IMR-90 (cell line): ENCODE results near the gene FAIM2.

Experiments
- BHLHE40 ChIP-seq: fragments of 150-350 bp; IDR thresholded peaks from 2 replicates; pipeline ENCODE4 v1.6.1; 2016; ENCODE audit warnings: mild to moderate bottlenecking, low read depth, low read length
- CEBPB ChIP-seq: IDR thresholded peaks from 2 replicates; pipeline ENCODE4 v1.6.1; 2012; ENCODE audit warnings: low read depth, low read length, improper control_type of control experiment
- CHD1 ChIP-seq: IDR thresholded peaks from 2 replicates; pipeline ENCODE4 v1.6.1; 2012; ENCODE audit warnings: low read depth, low read length, improper control_type of control experiment
- MAZ ChIP-seq: IDR thresholded peaks from 2 replicates; pipeline ENCODE4 v1.6.1; 2012; ENCODE audit warnings: low read depth, mild to moderate bottlenecking, low read length, improper control_type of control experiment, moderate library complexity, borderline replicate concordance
- NFE2L2 ChIP-seq: fragments of 150-350 bp; IDR thresholded peaks from 2 replicates; pipeline ENCODE4 v1.6.1; 2016; ENCODE audit warnings: low read depth, mild to moderate bottlenecking, low read length
- POLR2A ChIP-seq: IDR thresholded peaks from 2 replicates; pipeline ENCODE4 v1.6.1; 2012; ENCODE audit warnings: mild to moderate bottlenecking, low read depth, low read length
- RAD21 ChIP-seq: IDR thresholded peaks from 2 replicates; pipeline ENCODE4 v1.6.1; 2012; ENCODE audit warnings: low read length, improper control_type of control experiment
- RCOR1 ChIP-seq: IDR thresholded peaks from 2 replicates; pipeline ENCODE4 v1.6.1; 2012; ENCODE audit warnings: mild to moderate bottlenecking, low read length, improper control_type of control experiment; ENCODE audit not compliant: insufficient replicate concordance
- RFX5 ChIP-seq: IDR thresholded peaks from 2 replicates; pipeline ENCODE4 v1.8.0; 2012; ENCODE audit warnings: low read depth, mild to moderate bottlenecking, low read length, moderate library complexity
- SMC3 ChIP-seq: fragments of 150-350 bp; IDR thresholded peaks from 2 replicates; pipeline ENCODE4 v1.6.1; 2016; ENCODE audit warnings: low read depth, mild to moderate bottlenecking, antibody characterized with exemption, low read length, moderate library complexity
- TF ChIP-seq, protein P1 (sequence below): conservative IDR thresholded peaks from 2 replicates; pipeline ENCODE4 v1.5.1; 2012; ENCODE audit warnings: mild to moderate bottlenecking, low read depth, low read length, improper control_type of control experiment
- TF ChIP-seq, protein P2 (sequence below): fragments of 150-350 bp; IDR thresholded peaks from 2 replicates; pipeline ENCODE4 v1.6.1; 2016; ENCODE audit warnings: low read depth, mild to moderate bottlenecking, low read length, moderate library complexity, borderline replicate concordance
- TF ChIP-seq, protein P3 (sequence below): fragments of 150-350 bp; IDR thresholded peaks from 2 replicates; pipeline ENCODE4 v1.6.1; 2017; ENCODE audit warnings: mild to moderate bottlenecking, antibody characterized with exemption, low read length, low read depth

DNA sequence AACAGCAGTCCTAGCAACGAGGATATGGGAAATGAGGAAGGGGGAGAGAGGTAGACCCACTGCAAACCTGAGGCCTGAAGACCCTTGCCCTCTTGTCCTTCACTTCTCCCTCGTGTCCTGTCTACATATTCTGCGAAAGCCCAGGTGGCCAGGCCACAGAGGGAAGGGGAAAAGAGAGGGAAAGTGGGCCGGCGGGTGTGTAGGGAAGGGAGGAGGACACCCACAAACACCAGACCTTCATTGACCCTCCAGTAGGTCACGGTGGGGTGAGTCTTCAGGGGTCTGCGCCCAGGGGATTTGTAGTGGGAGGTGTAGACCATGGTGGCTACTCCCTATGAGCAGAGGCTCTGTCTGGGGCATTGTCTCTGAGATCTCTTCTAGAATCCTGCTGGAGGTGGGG, 3.8 kb downstream of the FAIM2 start:
- TF ChIP-seq RAD21 (no peak), POLR2A (no peak), MAZ (no peak), SMC3 (no peak), CEBPB (no peak), BHLHE40 (no peak), NFE2L2 (no peak), RFX5 (no peak), RCOR1 (no peak), CHD1 (no peak)
- TF ChIP-seq, protein P1, sequence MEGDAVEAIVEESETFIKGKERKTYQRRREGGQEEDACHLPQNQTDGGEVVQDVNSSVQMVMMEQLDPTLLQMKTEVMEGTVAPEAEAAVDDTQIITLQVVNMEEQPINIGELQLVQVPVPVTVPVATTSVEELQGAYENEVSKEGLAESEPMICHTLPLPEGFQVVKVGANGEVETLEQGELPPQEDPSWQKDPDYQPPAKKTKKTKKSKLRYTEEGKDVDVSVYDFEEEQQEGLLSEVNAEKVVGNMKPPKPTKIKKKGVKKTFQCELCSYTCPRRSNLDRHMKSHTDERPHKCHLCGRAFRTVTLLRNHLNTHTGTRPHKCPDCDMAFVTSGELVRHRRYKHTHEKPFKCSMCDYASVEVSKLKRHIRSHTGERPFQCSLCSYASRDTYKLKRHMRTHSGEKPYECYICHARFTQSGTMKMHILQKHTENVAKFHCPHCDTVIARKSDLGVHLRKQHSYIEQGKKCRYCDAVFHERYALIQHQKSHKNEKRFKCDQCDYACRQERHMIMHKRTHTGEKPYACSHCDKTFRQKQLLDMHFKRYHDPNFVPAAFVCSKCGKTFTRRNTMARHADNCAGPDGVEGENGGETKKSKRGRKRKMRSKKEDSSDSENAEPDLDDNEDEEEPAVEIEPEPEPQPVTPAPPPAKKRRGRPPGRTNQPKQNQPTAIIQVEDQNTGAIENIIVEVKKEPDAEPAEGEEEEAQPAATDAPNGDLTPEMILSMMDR = no peak
- TF ChIP-seq, protein P2, sequence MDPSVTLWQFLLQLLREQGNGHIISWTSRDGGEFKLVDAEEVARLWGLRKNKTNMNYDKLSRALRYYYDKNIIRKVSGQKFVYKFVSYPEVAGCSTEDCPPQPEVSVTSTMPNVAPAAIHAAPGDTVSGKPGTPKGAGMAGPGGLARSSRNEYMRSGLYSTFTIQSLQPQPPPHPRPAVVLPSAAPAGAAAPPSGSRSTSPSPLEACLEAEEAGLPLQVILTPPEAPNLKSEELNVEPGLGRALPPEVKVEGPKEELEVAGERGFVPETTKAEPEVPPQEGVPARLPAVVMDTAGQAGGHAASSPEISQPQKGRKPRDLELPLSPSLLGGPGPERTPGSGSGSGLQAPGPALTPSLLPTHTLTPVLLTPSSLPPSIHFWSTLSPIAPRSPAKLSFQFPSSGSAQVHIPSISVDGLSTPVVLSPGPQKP = no peak
- TF ChIP-seq, protein P3, sequence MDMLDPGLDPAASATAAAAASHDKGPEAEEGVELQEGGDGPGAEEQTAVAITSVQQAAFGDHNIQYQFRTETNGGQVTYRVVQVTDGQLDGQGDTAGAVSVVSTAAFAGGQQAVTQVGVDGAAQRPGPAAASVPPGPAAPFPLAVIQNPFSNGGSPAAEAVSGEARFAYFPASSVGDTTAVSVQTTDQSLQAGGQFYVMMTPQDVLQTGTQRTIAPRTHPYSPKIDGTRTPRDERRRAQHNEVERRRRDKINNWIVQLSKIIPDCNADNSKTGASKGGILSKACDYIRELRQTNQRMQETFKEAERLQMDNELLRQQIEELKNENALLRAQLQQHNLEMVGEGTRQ = no peak
